ENCODE data around the gene TFIP11. TPM values are rescaled to one million over a fixed set of nuclear protein-coding genes. Genes with fewer than 3 reads are reported as not detected.
"Not testable (repeated sequence)": the region's sequence is repeated elsewhere in the genome, so short reads cannot be mapped to it uniquely, and the experiment has no call there.

The TFIP11 gene
- total and polyA plus RNA-seq, 2 donors (not counting 1 experiment from before 2014, with no cell fraction given), result 33.5 to 82.8 TPM

DNA sequence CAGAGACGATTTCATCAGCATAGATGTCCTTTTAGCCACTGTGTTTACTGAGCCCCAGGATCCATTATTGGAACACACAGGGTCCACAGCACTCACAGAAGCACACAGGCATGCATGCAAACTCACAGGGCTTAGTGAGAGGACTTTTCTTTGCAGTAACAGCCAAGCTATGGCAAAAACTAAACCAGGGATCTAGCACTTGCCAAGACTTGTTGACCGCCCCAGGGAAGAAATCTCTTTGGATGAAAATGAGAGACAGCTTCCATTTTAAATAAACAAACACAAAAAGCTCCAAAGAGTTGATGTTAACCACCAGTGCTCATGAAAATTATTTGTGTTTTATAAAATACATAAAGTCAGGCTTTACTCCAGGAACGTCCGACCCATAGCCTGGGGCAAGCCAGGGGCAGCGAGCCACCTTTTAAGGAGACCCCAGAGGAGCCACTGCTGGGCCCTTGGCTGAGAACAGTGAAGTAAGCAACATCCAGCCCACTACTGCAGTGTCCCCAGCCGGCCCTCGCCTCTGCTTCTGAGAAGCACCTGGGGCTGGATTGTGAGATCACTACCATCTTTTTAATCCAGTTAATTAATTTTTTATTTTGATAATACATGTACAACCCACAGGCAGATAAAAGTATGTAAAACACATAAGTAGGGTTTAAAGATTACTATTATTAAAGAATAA, 22.0 kb upstream of the TFIP11 start:
- Mint-ChIP-seq H3K9me3 (ENCODE audit: insufficient read depth) (no peaks in the 10 kb centered on the region), H3K27me3 (no peaks in the 10 kb centered on the region), H3K27ac (peak overlapping the region; percentile 77), H3K4me1 (peaks cover 44% of the 10 kb centered on the region), H3K4me3 (peak overlapping the region; percentile 55)
- TF ChIP-seq, protein P1, sequence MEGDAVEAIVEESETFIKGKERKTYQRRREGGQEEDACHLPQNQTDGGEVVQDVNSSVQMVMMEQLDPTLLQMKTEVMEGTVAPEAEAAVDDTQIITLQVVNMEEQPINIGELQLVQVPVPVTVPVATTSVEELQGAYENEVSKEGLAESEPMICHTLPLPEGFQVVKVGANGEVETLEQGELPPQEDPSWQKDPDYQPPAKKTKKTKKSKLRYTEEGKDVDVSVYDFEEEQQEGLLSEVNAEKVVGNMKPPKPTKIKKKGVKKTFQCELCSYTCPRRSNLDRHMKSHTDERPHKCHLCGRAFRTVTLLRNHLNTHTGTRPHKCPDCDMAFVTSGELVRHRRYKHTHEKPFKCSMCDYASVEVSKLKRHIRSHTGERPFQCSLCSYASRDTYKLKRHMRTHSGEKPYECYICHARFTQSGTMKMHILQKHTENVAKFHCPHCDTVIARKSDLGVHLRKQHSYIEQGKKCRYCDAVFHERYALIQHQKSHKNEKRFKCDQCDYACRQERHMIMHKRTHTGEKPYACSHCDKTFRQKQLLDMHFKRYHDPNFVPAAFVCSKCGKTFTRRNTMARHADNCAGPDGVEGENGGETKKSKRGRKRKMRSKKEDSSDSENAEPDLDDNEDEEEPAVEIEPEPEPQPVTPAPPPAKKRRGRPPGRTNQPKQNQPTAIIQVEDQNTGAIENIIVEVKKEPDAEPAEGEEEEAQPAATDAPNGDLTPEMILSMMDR (IDR thresholded peaks at IDR 0.05), result no peak
- no peak for TF ChIP-seq EZH2 (IDR thresholded peaks at IDR 0.05; ENCODE audit: borderline replicate concordance, insufficient read depth, low read depth, low read length, poor library complexity, severe bottlenecking)
- H3K79me2 ChIP-seq (ENCODE audit: control insufficient read depth, insufficient read depth, low read length), result no peaks in the 10 kb centered on the region
- no peak for ATAC-seq (ENCODE audit: low read depth)
- H3K4me1 ChIP-seq (ENCODE audit: control insufficient read depth in 2 of 2, insufficient read depth in 2 of 2, low read length in 2 of 2), result peaks cover 32 to 44% of the 10 kb centered on the region in 2 donors
- H3K4me2 ChIP-seq (replicated peaks; ENCODE audit: low read depth, low read length, poor library complexity, severe bottlenecking), result peak overlapping the region; percentile 72
- POLR2A ChIA-PET, result interaction anchor here (1.2 to 1.9 kb wide), 2 partner anchors 22 to 54 kb away, joined by 3 to 6 read pairs; partner anchors contain the start of gene TFIP11
- CTCF ChIA-PET, result interaction anchor here (0.8 to 3.3 kb wide), 4 partner anchors 22 to 110 kb away, joined by 4 to 13 read pairs (median 6); partner anchors contain the start of gene TFIP11
- DNase-seq, result no peak
- 86% methylated on average over 4 of the region's 7 CpGs for WGBS (ENCODE audit: insufficient coverage)
- no peak overlapping the region for H3K4me3 ChIP-seq (ENCODE audit: control extremely low read depth in 1 of 5, extremely low read depth in 1 of 5, insufficient read depth in 1 of 5, low read depth in 2 of 5, low read length in 4 of 5)
- intact Hi-C loops (cut with micrococcal nuclease), result no loop called here
- H3K9me3 ChIP-seq (ENCODE audit: control extremely low read depth in 1 of 3, control insufficient read depth in 2 of 3, insufficient read depth in 1 of 3, low read length in 2 of 3), result peaks cover 0 to 3% (median 0%) of the 10 kb centered on the region in 3 donors
- H3K9ac ChIP-seq (ENCODE audit: low read length), result no peak overlapping the region
- no peaks in the 10 kb centered on the region for H3K27me3 ChIP-seq (replicated peaks in 1 of 4; ENCODE audit: control extremely low read depth in 1 of 4, control insufficient read depth in 3 of 4, insufficient read depth in 4 of 4, low read length in 3 of 4)
- H3K27ac ChIP-seq (ENCODE audit: low read length in 2 of 2), result peak overlapping the region; percentile 81 to 90
- no peaks in the 10 kb centered on the region for H4K20me1 ChIP-seq (ENCODE audit: control insufficient read depth, insufficient read depth, low read length, poor library complexity, severe bottlenecking)
- peak overlapping the region; percentile 40 for H2AFZ ChIP-seq (ENCODE audit: insufficient read depth, low read depth, low read length, poor library complexity, severe bottlenecking)
- H3K36me3 ChIP-seq (replicated peaks in 1 of 2; ENCODE audit: control extremely low read depth in 1 of 2, control insufficient read depth in 1 of 2, extremely low read depth in 1 of 2, insufficient read depth in 2 of 2, low read length in 1 of 2), result peaks cover 0 to 17% of the 10 kb centered on the region in 2 experiments

GRCh38 chr22:26529345-26529744, 17.1 kb upstream of the TFIP11 start:
- no peak overlapping the region for H3K4me3 Mint-ChIP-seq
- Histone ChIP-seq H3K79me2 (ENCODE audit: control insufficient read depth, insufficient read depth, low read length) (no peaks in the 10 kb centered on the region), H2AFZ (ENCODE audit: insufficient read depth, low read depth, low read length, poor library complexity, severe bottlenecking) (no peak overlapping the region), H3K9ac (ENCODE audit: low read length) (no peak overlapping the region), H3K9me3 (ENCODE audit: control extremely low read depth in 1 of 3, control insufficient read depth in 2 of 3, insufficient read depth in 1 of 3, low read length in 2 of 3) (no peaks in the 10 kb centered on the region), H4K20me1 (ENCODE audit: control insufficient read depth, insufficient read depth, low read length, poor library complexity, severe bottlenecking) (no peaks in the 10 kb centered on the region), H3K4me2 (replicated peaks; ENCODE audit: low read depth, low read length, poor library complexity, severe bottlenecking) (no peak overlapping the region), H3K27ac (ENCODE audit: low read length in 2 of 2) (no peak overlapping the region), H3K36me3 (replicated peaks in 1 of 2; ENCODE audit: control extremely low read depth in 1 of 2, control insufficient read depth in 1 of 2, extremely low read depth in 1 of 2, insufficient read depth in 2 of 2, low read length in 1 of 2) (peaks cover 8 to 39% of the 10 kb centered on the region in 2 experiments), H3K4me3 (ENCODE audit: control extremely low read depth in 1 of 5, extremely low read depth in 1 of 5, insufficient read depth in 1 of 5, low read depth in 2 of 5, low read length in 4 of 5) (no peak overlapping the region), H3K27me3 (replicated peaks in 1 of 4; ENCODE audit: control extremely low read depth in 1 of 4, control insufficient read depth in 3 of 4, insufficient read depth in 4 of 4, low read length in 3 of 4) (no peaks in the 10 kb centered on the region), H3K4me1 (ENCODE audit: control insufficient read depth in 2 of 2, insufficient read depth in 2 of 2, low read length in 2 of 2) (peaks cover 12 to 19% of the 10 kb centered on the region in 2 donors)
- ChIA-PET POLR2A (no interaction called here), CTCF (no interaction called here)
- no peaks in the 10 kb centered on the region for H3K9me3 Mint-ChIP-seq (ENCODE audit: insufficient read depth)
- H3K4me1 Mint-ChIP-seq, result peaks cover 14% of the 10 kb centered on the region
- WGBS (ENCODE audit: insufficient coverage), result no CpG with 5 or more reads among the region's 2 CpGs
- no peaks in the 10 kb centered on the region for H3K27me3 Mint-ChIP-seq
- ATAC-seq (ENCODE audit: low read depth), result no peak
- TF ChIP-seq, protein P1 (IDR thresholded peaks at IDR 0.05), result no peak
- intact Hi-C loops (cut with micrococcal nuclease), result no loop called here
- DNase-seq, result no peak
- no peak overlapping the region for H3K27ac Mint-ChIP-seq

DNA sequence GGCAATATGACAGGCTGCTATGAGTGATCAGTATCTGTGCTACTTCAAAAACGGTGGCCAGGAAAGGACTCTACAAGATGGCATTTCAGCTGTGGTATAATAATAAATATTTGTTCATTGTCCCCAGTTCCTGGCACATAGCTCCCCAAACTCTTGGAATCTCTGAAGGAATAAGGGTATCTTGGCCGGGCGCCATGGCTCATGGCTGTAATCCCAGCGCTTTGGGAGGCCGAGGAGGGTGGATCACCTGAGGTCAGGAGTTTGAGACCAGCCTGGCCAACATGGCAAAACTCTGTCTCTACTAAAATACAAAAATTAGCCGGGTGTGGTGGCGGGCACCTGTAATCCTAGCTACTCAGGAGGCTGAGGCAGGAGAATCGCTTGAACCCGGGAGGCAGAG, 16.2 kb upstream of the TFIP11 start:
- H3K27ac Mint-ChIP-seq; H3K4me2 ChIP-seq (replicated peaks; ENCODE audit: low read depth, low read length, poor library complexity, severe bottlenecking); H4K20me1 ChIP-seq (ENCODE audit: control insufficient read depth, insufficient read depth, low read length, poor library complexity, severe bottlenecking); H3K27me3 ChIP-seq (replicated peaks in 1 of 4; ENCODE audit: control extremely low read depth in 1 of 4, control insufficient read depth in 3 of 4, insufficient read depth in 4 of 4, low read length in 3 of 4); ATAC-seq (ENCODE audit: low read depth); H3K27ac ChIP-seq (ENCODE audit: low read length in 2 of 2); H3K4me3 Mint-ChIP-seq; CTCF ChIA-PET; intact Hi-C loops (cut with micrococcal nuclease); DNase-seq; H3K4me3 ChIP-seq (ENCODE audit: control extremely low read depth in 1 of 5, extremely low read depth in 1 of 5, insufficient read depth in 1 of 5, low read depth in 2 of 5, low read length in 4 of 5); H3K9me3 ChIP-seq (ENCODE audit: control extremely low read depth in 1 of 3, control insufficient read depth in 2 of 3, insufficient read depth in 1 of 3, low read length in 2 of 3); H3K4me1 Mint-ChIP-seq; H3K79me2 ChIP-seq (ENCODE audit: control insufficient read depth, insufficient read depth, low read length); H3K9me3 Mint-ChIP-seq (ENCODE audit: insufficient read depth); H3K27me3 Mint-ChIP-seq; H2AFZ ChIP-seq (ENCODE audit: insufficient read depth, low read depth, low read length, poor library complexity, severe bottlenecking); H3K9ac ChIP-seq (ENCODE audit: low read length); POLR2A ChIA-PET: not testable (repeated sequence)
- Histone ChIP-seq H3K4me1 (ENCODE audit: control insufficient read depth in 2 of 2, insufficient read depth in 2 of 2, low read length in 2 of 2) (peaks cover 11 to 14% of the 10 kb centered on the region in 2 donors), H3K36me3 (replicated peaks in 1 of 2; ENCODE audit: control extremely low read depth in 1 of 2, control insufficient read depth in 1 of 2, extremely low read depth in 1 of 2, insufficient read depth in 2 of 2, low read length in 1 of 2) (peaks cover 8 to 39% of the 10 kb centered on the region in 2 experiments)
- WGBS (ENCODE audit: insufficient coverage), result 100% methylated on average over 4 of the region's 9 CpGs

All from B cell (primary cell).